ENCODE data around the gene DUSP19. TPM values are rescaled to one million over a fixed set of nuclear protein-coding genes. Genes with fewer than 3 reads are reported as not detected.

DUSP19 gene
- total and polyA plus RNA-seq, 2 of the 4 experiments (the other 2 are of a cell fraction): 0.86 to 1.4 TPM

DNA sequence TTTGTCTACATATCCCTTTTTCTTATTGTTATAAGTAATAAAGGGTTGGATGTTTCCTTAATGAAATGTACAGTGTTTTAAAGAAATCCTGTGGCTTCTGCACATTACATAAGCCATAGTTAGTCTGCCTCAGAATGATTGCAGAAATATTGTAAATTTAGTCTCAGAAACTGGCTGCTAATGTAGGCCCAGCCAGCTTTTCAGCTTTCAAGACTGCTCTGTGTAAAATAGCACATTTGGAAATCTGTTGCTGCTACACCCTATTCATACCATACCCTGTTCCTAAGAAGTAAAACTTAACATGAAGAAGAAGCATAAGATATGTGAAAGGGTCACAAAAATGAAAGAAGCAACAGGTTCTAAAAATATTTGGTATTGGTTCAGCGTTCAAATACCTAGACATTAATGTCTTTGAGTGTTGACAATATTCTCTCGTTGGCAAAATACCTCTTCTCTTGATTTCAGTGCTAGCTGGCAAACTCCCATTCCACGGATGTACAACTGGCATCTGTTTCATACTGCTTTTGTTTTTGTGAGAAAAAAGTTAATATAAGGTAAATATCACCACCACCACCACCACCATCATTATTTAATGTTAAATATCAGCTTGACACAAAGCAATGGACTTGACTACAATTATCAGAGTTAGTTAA is 21.1 kb upstream of the DUSP19 start:
- no peak overlapping the region for H4K91ac ChIP-seq (ENCODE audit: insufficient read depth, low read depth, low read length)
- intact Hi-C loops (cut with micrococcal nuclease) (no loop called here), dilution Hi-C loops (cut with HindIII; ENCODE audit: low sequenced_read_pairs, unreplicated experiment) (no loop called here), in situ Hi-C loops (cut with MboI; ENCODE audit: low sequenced_read_pairs) (no loop called here)
- H3K14ac ChIP-seq (replicated peaks; ENCODE audit: low read depth, low read length): no peak overlapping the region
- DNase-seq (no peak), ATAC-seq (ENCODE audit: low read depth) (no peak)
- H2BK5ac ChIP-seq (ENCODE audit: low read depth, low read length, poor library complexity, severe bottlenecking): no peak overlapping the region
- ChIA-PET POLR2A (ENCODE audit: unreplicated experiment) (no interaction called here), CTCF (interaction anchor here (0.6 to 0.7 kb wide), 2 partner anchors 15 to 68 kb away, joined by 6 to 9 read pairs; no protein-coding TSS in a partner anchor)
- no peak overlapping the region for H4K8ac ChIP-seq (ENCODE audit: low read depth in 2 of 2, low read length in 2 of 2)
- H3K18ac ChIP-seq (ENCODE audit: low read depth, low read length): no peak overlapping the region
- no peaks in the 10 kb centered on the region for H3K9me1 ChIP-seq (ENCODE audit: insufficient read depth, low read length)
- 60% methylated on average over 1 of the region's 3 CpGs; no CpG with 5 or more reads in 1 of the 2 experiments for WGBS, 2 experiments (ENCODE audit: extremely low coverage in 2 of 2, insufficient read length in 1 of 2)
- H2AK9ac ChIP-seq (replicated peaks; ENCODE audit: low read depth, low read length, poor library complexity): no peak overlapping the region
- H3K27ac ChIP-seq (ENCODE audit: insufficient read depth, low read length): no peak overlapping the region
- no peaks in the 10 kb centered on the region for H4K20me1 ChIP-seq (ENCODE audit: insufficient read depth, low read length)
- H3K56ac ChIP-seq (ENCODE audit: extremely low read depth, insufficient read depth, low read length): no peak overlapping the region
- no peak overlapping the region for H2AK5ac ChIP-seq (ENCODE audit: low read depth, low read length)
- no peak overlapping the region for H3K23ac ChIP-seq (ENCODE audit: low read depth, low read length)
- no peak overlapping the region for H4K5ac ChIP-seq (ENCODE audit: low read depth, low read length)
- TF ChIP-seq RCOR1 (IDR thresholded peaks at IDR 0.05; ENCODE audit: insufficient replicate concordance, low read length): no peak
- TF ChIP-seq MXI1 (IDR thresholded peaks at IDR 0.05; ENCODE audit: borderline replicate concordance, low read depth, low read length): no peak
- TF ChIP-seq, protein P1, sequence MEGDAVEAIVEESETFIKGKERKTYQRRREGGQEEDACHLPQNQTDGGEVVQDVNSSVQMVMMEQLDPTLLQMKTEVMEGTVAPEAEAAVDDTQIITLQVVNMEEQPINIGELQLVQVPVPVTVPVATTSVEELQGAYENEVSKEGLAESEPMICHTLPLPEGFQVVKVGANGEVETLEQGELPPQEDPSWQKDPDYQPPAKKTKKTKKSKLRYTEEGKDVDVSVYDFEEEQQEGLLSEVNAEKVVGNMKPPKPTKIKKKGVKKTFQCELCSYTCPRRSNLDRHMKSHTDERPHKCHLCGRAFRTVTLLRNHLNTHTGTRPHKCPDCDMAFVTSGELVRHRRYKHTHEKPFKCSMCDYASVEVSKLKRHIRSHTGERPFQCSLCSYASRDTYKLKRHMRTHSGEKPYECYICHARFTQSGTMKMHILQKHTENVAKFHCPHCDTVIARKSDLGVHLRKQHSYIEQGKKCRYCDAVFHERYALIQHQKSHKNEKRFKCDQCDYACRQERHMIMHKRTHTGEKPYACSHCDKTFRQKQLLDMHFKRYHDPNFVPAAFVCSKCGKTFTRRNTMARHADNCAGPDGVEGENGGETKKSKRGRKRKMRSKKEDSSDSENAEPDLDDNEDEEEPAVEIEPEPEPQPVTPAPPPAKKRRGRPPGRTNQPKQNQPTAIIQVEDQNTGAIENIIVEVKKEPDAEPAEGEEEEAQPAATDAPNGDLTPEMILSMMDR (conservative IDR thresholded peaks at IDR 0.05; ENCODE audit: low read depth, low read length): no peak
- no peak for TF ChIP-seq MAFK (IDR thresholded peaks at IDR 0.05; ENCODE audit: low read depth, low read length)
- TF ChIP-seq, protein P2, sequence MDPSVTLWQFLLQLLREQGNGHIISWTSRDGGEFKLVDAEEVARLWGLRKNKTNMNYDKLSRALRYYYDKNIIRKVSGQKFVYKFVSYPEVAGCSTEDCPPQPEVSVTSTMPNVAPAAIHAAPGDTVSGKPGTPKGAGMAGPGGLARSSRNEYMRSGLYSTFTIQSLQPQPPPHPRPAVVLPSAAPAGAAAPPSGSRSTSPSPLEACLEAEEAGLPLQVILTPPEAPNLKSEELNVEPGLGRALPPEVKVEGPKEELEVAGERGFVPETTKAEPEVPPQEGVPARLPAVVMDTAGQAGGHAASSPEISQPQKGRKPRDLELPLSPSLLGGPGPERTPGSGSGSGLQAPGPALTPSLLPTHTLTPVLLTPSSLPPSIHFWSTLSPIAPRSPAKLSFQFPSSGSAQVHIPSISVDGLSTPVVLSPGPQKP (IDR thresholded peaks at IDR 0.05; ENCODE audit: borderline replicate concordance, low read depth, low read length): no peak
- no peaks in the 10 kb centered on the region for H3K36me3 ChIP-seq (ENCODE audit: control insufficient read depth, insufficient read depth, low read length)
- H3K9me3 ChIP-seq (ENCODE audit: control insufficient read depth, insufficient read depth, low read length): no peaks in the 10 kb centered on the region; the same call in 1 of the 2 replicates
- no peak overlapping the region for H3K4ac ChIP-seq (ENCODE audit: low read depth, low read length)
- H3K79me1 ChIP-seq (ENCODE audit: low read depth in 1 of 2, low read length in 2 of 2): no peaks in the 10 kb centered on the region
- no TSS peak for BruUV-seq (replicated peaks)
- H2BK120ac ChIP-seq (ENCODE audit: low read depth, low read length): no peak overlapping the region
- H3K9ac ChIP-seq (ENCODE audit: low read depth, low read length): no peak overlapping the region
- no peak overlapping the region for H3K4me3 ChIP-seq (ENCODE audit: insufficient read depth, low read depth, low read length)
- no peak overlapping the region for H2AFZ ChIP-seq (replicated peaks; ENCODE audit: low read length, poor library complexity)
- H2BK15ac ChIP-seq (ENCODE audit: low read depth, low read length): no peak overlapping the region
- H3K4me1 ChIP-seq (ENCODE audit: control insufficient read depth, insufficient read depth, low read length): no peaks in the 10 kb centered on the region
- no peak overlapping the region for H3K4me2 ChIP-seq (ENCODE audit: low read depth, low read length)
- no peaks in the 10 kb centered on the region for H3K27me3 ChIP-seq (ENCODE audit: control insufficient read depth, insufficient read depth, low read length)
- H2BK20ac ChIP-seq (ENCODE audit: low read depth, low read length): no peak overlapping the region
